ENCODE measurements around the gene NRG3. TPM values are rescaled to one million over a fixed set of nuclear protein-coding genes. Genes with fewer than 3 reads are reported as not detected.

Gene NRG3
- total RNA-seq, 2 donors from 2014 or later = 0.41 TPM; not detected in 1

DNA sequence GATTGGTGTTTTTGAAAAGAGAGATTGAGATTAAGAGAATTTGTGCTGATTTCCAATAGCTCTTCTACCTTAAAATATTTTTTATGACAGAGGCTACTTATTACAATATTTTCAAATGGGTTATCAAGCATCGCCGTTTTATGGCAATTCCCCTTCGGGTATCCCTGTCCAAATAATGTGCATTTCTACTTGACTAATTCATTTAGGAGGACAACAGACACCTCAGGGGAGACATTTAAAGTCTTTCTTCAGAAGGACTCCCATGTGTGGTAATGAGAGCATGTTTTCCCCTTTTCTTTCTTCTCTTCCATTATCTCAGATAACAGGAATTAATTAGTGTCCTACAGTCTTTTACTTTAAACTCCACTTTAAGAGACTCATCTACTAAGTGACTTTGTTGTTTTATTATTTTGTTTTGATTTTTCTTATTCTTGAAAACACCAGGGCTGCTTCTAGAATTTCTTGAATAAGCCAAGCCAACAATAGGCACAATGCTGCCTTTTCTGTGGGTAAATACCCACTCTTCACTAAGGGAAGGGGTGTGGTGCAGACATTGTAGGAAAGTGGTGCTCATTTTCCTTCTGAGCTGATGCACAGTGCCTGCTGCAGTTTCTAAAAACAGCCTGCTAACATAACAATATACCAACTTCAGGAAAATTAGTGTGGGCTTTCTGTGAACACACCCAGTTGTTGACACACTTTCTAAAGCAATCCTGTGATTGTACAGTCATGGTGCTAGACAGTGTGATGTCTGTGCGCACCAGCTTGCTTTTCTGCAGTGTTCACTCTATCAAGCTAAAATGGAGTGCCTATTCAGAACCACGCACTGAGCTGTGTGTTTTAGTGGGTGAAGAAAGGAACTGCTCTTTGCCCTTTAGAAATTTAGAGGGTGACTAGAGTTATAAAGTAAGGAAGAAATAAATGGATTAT, 597.7 kb downstream of the NRG3 start:
- Histone ChIP-seq H3K27me3 (replicated peaks; ENCODE audit: insufficient read depth) (no peaks in the 10 kb centered on the region), H3K4me1 (ENCODE audit: control insufficient read depth in 1 of 2, low read depth in 2 of 2) (no peaks in the 10 kb centered on the region), H3K4me3 (no peak overlapping the region), H3K27ac (no peak overlapping the region), H3K36me3 (no peaks in the 10 kb centered on the region), H3K9me3 (no peaks in the 10 kb centered on the region)
- no peak for DNase-seq (ENCODE audit: low spot score)
- ATAC-seq (ENCODE audit: insufficient number of reproducible peaks, low FRiP score, low read depth) = no peak
- TF ChIP-seq, protein P1, sequence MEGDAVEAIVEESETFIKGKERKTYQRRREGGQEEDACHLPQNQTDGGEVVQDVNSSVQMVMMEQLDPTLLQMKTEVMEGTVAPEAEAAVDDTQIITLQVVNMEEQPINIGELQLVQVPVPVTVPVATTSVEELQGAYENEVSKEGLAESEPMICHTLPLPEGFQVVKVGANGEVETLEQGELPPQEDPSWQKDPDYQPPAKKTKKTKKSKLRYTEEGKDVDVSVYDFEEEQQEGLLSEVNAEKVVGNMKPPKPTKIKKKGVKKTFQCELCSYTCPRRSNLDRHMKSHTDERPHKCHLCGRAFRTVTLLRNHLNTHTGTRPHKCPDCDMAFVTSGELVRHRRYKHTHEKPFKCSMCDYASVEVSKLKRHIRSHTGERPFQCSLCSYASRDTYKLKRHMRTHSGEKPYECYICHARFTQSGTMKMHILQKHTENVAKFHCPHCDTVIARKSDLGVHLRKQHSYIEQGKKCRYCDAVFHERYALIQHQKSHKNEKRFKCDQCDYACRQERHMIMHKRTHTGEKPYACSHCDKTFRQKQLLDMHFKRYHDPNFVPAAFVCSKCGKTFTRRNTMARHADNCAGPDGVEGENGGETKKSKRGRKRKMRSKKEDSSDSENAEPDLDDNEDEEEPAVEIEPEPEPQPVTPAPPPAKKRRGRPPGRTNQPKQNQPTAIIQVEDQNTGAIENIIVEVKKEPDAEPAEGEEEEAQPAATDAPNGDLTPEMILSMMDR (IDR thresholded peaks at IDR 0.05) = no peak

DNA sequence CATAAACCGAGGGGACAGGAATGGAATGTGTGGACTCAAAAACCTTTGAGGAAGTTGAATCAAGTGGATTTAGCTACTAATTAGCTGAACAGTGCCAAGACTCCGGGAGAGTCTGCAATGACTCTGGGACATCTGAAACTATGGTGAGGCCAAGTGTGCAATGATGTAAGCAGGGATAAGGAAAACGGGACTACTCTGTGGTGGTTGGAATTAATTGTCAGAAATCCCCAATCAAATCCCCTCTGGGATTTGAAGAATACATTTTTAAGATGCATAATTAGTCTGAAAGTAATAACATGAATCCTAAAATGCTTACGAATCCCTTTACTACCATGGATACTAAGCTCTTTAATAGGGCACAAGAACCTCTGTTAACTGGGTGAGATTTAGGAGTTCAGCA, 602.8 kb downstream of the NRG3 start:
- H3K9me3 ChIP-seq = no peaks in the 10 kb centered on the region
- H3K36me3 ChIP-seq = no peaks in the 10 kb centered on the region
- TF ChIP-seq, protein P1 (IDR thresholded peaks at IDR 0.05) = no peak
- ATAC-seq (ENCODE audit: insufficient number of reproducible peaks, low FRiP score, low read depth) = no peak
- no peak overlapping the region for H3K4me3 ChIP-seq
- H3K27me3 ChIP-seq (replicated peaks; ENCODE audit: insufficient read depth) = no peaks in the 10 kb centered on the region
- no peak for DNase-seq (ENCODE audit: low spot score)
- H3K4me1 ChIP-seq (ENCODE audit: control insufficient read depth in 1 of 2, low read depth in 2 of 2) = no peaks in the 10 kb centered on the region
- no peak overlapping the region for H3K27ac ChIP-seq

DNA sequence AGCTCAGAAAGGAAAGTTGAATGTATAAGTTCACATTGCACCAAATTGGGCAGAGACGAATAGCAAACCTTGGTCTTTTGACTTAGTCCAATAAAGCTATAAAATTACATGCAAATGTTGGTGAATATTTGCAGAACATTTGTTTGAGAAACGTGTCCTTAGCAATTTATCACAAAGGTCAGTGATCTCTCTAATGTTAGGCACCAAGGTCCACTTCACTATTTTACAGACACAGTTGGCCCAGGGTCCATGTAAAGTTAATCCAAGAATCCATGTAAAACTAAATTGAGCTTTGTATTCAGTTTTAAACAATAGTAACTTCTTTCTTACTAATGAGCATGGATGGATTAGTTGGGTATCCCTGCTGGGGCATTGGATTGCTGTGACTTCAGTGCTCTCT, 617.7 kb downstream of the NRG3 start:
- ATAC-seq (ENCODE audit: insufficient number of reproducible peaks, low FRiP score, low read depth) = no peak
- H3K27me3 ChIP-seq (replicated peaks; ENCODE audit: insufficient read depth) = no peaks in the 10 kb centered on the region
- no peaks in the 10 kb centered on the region for H3K4me1 ChIP-seq (ENCODE audit: control insufficient read depth in 1 of 2, low read depth in 2 of 2)
- H3K36me3 ChIP-seq = no peaks in the 10 kb centered on the region
- H3K4me3 ChIP-seq = no peak overlapping the region
- H3K9me3 ChIP-seq = no peaks in the 10 kb centered on the region
- no peak overlapping the region for H3K27ac ChIP-seq
- TF ChIP-seq, protein P1 (IDR thresholded peaks at IDR 0.05) = no peak
- DNase-seq (ENCODE audit: low spot score) = no peak

DNA sequence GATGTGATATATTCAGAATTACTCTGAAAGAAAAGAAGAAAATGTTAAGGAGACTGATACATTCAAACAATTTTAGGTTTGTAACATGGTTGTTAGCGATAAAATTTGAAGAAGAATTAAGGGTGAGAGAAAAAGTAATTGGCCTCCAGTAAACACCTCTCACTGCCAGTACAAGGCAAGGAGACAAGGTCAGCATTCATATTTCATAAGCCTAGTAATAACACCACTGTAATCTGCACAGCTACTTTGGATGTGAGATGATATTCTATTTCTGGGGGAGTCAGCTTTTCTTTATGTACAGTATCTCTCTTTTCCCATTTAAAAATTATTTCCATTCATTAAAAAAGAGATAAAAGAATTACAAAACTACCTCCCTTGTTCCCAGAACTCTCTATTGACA, 621.1 kb downstream of the NRG3 start:
- TF ChIP-seq, protein P1 (IDR thresholded peaks at IDR 0.05) = no peak
- H3K27ac ChIP-seq = no peak overlapping the region
- DNase-seq (ENCODE audit: low spot score) (no peak), ATAC-seq (ENCODE audit: insufficient number of reproducible peaks, low FRiP score, low read depth) (no peak)
- H3K36me3 ChIP-seq = no peaks in the 10 kb centered on the region
- no peaks in the 10 kb centered on the region for H3K4me1 ChIP-seq (ENCODE audit: control insufficient read depth in 1 of 2, low read depth in 2 of 2)
- H3K27me3 ChIP-seq (replicated peaks; ENCODE audit: insufficient read depth) = no peaks in the 10 kb centered on the region
- H3K9me3 ChIP-seq = no peaks in the 10 kb centered on the region
- H3K4me3 ChIP-seq = no peak overlapping the region

DNA sequence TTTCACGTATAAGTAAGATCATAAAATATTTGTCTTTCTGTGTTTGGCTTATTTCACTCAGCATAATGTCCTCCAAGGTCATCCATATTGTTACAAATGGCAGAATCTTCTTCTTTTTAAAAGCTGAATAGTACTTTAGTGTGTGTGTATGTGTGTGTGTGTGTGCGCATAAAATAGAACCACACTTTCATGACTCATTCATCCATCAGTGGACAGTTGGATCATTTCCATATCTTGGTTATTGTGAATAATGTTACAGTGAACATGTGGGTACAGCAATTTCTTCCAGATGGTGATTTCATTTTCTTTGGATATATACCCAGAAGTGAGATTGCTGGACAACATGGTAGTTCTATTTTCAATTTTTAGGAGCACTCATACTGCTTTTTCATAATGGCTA, 622.4 kb downstream of the NRG3 start:
- ATAC-seq (ENCODE audit: insufficient number of reproducible peaks, low FRiP score, low read depth) = no peak
- no peaks in the 10 kb centered on the region for H3K27me3 ChIP-seq (replicated peaks; ENCODE audit: insufficient read depth)
- DNase-seq (ENCODE audit: low spot score) = no peak
- no peaks in the 10 kb centered on the region for H3K9me3 ChIP-seq
- no peak overlapping the region for H3K4me3 ChIP-seq
- TF ChIP-seq, protein P1 (IDR thresholded peaks at IDR 0.05) = no peak
- no peaks in the 10 kb centered on the region for H3K36me3 ChIP-seq
- H3K4me1 ChIP-seq (ENCODE audit: control insufficient read depth in 1 of 2, low read depth in 2 of 2) = no peaks in the 10 kb centered on the region
- no peak overlapping the region for H3K27ac ChIP-seq

Measured in thoracic aorta (tissue), 2 donors.